Liver (tissue), 9 donors: Measurements from ENCODE around the gene TMEM255B. TPM values are rescaled to one million over a fixed set of nuclear protein-coding genes. Genes with fewer than 3 reads are reported as not detected.

Source experiments
- DNase-seq: peaks from one replicate; pipeline ENCODE4 v3.0.0-alpha.2; 2017; ENCODE audit warnings: low spot score
- H3K27ac ChIP-seq, 2 donors: one replicate each; pipeline ENCODE4 v1.7.0; 2013; ENCODE audit warnings: inconsistent platforms in 2 of 2, low read length in 2 of 2, control low read depth in 1 of 2, low read depth in 1 of 2, mild to moderate bottlenecking in 1 of 2
- H3K27me3 ChIP-seq, 4 donors: one replicate each; pipeline versions ENCODE4 v1.6.1 to v1.7.0; 2013; ENCODE audit warnings: low read length in 3 of 4, inconsistent platforms in 1 of 4, mild to moderate bottlenecking in 1 of 4, moderate library complexity in 1 of 4; ENCODE audit not compliant: control insufficient read depth in 4 of 4, insufficient read depth in 4 of 4
- H3K36me3 ChIP-seq, 4 donors: one replicate each; pipeline versions ENCODE4 v1.6.1 to v1.7.0; 2013; ENCODE audit warnings: low read length in 3 of 4, mild to moderate bottlenecking in 3 of 4, low read depth in 1 of 4, moderate library complexity in 1 of 4; ENCODE audit not compliant: control insufficient read depth in 4 of 4, insufficient read depth in 3 of 4
- H3K4me1 ChIP-seq, 4 donors: one replicate each; pipeline versions ENCODE4 v1.6.1 to v1.7.0; 2013; ENCODE audit warnings: low read length in 3 of 4, mild to moderate bottlenecking in 3 of 4, moderate library complexity in 1 of 4; ENCODE audit not compliant: control insufficient read depth in 4 of 4, insufficient read depth in 4 of 4
- H3K4me3 ChIP-seq, 3 donors: one replicate each; pipeline versions ENCODE4 v1.6.1 to v1.7.0; 2013; ENCODE audit warnings: low read length in 3 of 3, control low read depth in 1 of 3, low read depth in 1 of 3, mild to moderate bottlenecking in 1 of 3
- H3K9ac ChIP-seq, 2 donors: one replicate each; pipeline ENCODE4 v1.7.0; 2013; ENCODE audit warnings: low read length in 2 of 2, mild to moderate bottlenecking in 2 of 2, moderate library complexity in 2 of 2, control low read depth in 1 of 2, low read depth in 1 of 2
- H3K9me3 ChIP-seq, 4 donors: one replicate each; pipeline versions ENCODE4 v1.6.1 to v1.7.0; 2013; ENCODE audit warnings: low read length in 3 of 4; ENCODE audit not compliant: control insufficient read depth in 4 of 4
- FOXA1 ChIP-seq: IDR thresholded peaks from 2 replicates; pipeline ENCODE4 v1.6.1; 2016; ENCODE audit warnings: antibody characterized with exemption
- FOXA2 ChIP-seq: IDR thresholded peaks from 2 replicates; pipeline ENCODE4 v1.6.1; 2016; ENCODE audit warnings: antibody characterized with exemption
- GABPA ChIP-seq, 2 donors: IDR thresholded peaks in 1 of 2; conservative IDR thresholded peaks in 1 of 2; 2 replicates each; pipeline ENCODE4 v1.6.1; 2016; ENCODE audit warnings: antibody characterized with exemption in 2 of 2, mild to moderate bottlenecking in 1 of 2, moderate library complexity in 1 of 2
- HNF4G ChIP-seq: IDR thresholded peaks from 2 replicates; pipeline ENCODE4 v1.6.1; 2016; ENCODE audit warnings: antibody characterized with exemption
- RAD21 ChIP-seq, 2 donors: IDR thresholded peaks; 2 replicates each; pipeline ENCODE4 v1.6.1; 2016; ENCODE audit warnings: antibody characterized with exemption in 2 of 2, mild to moderate bottlenecking in 2 of 2
- RXRA ChIP-seq, 2 donors: IDR thresholded peaks; 2 replicates each; pipeline ENCODE4 v1.6.1; 2017 to 2018; ENCODE audit warnings: antibody characterized with exemption in 2 of 2, mild to moderate bottlenecking in 1 of 2
- SP1 ChIP-seq: IDR thresholded peaks from 2 replicates; pipeline ENCODE4 v1.6.1; 2018; ENCODE audit warnings: antibody characterized with exemption, mild to moderate bottlenecking
- TAF1 ChIP-seq: conservative IDR thresholded peaks from 2 replicates; pipeline ENCODE4 v1.6.1; 2016; ENCODE audit warnings: antibody characterized with exemption, mild to moderate bottlenecking
- YY1 ChIP-seq: IDR thresholded peaks from 2 replicates; pipeline ENCODE4 v1.6.1; 2016; ENCODE audit warnings: antibody characterized with exemption, mild to moderate bottlenecking
- ZBTB33 ChIP-seq: IDR thresholded peaks from 2 replicates; pipeline ENCODE4 v1.6.1; 2016; ENCODE audit warnings: antibody characterized with exemption
- WGBS: extraction: QIAGEN DNeasy Blood & Tissue Kit; methylation state at CpG from one replicate; pipeline ENCODE4 v1.1.7; 2013; 5-methylcytosine and 5-hydroxymethylcytosine counted together
- polyA plus RNA-seq, 2 donors: library from polyadenylated mRNA; stranded (reverse) in 1 of 2; unstranded in 1 of 2; fragments of 200-250 nt in 1 of 2; fragments of >200 nt in 1 of 2; fragmentation: Nextera tagmentation in 1 of 2; extraction: Ambion mirVana in 1 of 2; gene quantifications; one replicate each; pipeline versions ENCODE4 v1.2.1 to v1.2.3, GENCODE V29; 2013 to 2015
- total RNA-seq, 2 donors: library from RNA; depleted of rRNA; stranded (reverse); fragments of >200 nt; gene quantifications; one replicate each; pipeline ENCODE4 v1.2.3, GENCODE V29; 2014
- TF ChIP-seq, protein P1 (sequence below): IDR thresholded peaks from 2 replicates; pipeline ENCODE4 v1.6.1; 2016; ENCODE audit warnings: antibody characterized with exemption
- TF ChIP-seq, protein P2 (sequence below): fragments of 150-350 bp; IDR thresholded peaks from 2 replicates; pipeline ENCODE4 v1.5.1; 2017; ENCODE audit warnings: improper control_type of control experiment, low read depth, low read length; ENCODE audit not compliant: missing input control
- TF ChIP-seq, protein P3 (sequence below): IDR thresholded peaks from 2 replicates; pipeline ENCODE4 v1.6.1; 2016; ENCODE audit warnings: antibody characterized with exemption, mild to moderate bottlenecking
- donor health status: healthy.
- donor health status: healthy.
- donor health status: healthy.
- donor health status: healthy.
- donor health status: healthy.

The TMEM255B gene
- total and polyA plus RNA-seq, 4 donors = 0.37 to 8.6 (median 3.5) TPM

- TF ChIP-seq GABPA (IDR thresholded peaks at IDR 0.05 in 1 of 2, conservative IDR thresholded peaks at IDR 0.05 in 1 of 2) (no peak), YY1 (no peak), RXRA (IDR thresholded peaks at IDR 0.05) (no peak), FOXA1 (no peak), RAD21 (IDR thresholded peaks at IDR 0.05) (no peak), TAF1 (no peak)
- TF ChIP-seq, protein P1, sequence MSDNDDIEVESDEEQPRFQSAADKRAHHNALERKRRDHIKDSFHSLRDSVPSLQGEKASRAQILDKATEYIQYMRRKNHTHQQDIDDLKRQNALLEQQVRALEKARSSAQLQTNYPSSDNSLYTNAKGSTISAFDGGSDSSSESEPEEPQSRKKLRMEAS = no peak
- Histone ChIP-seq H3K27ac (no peak overlapping the region), H3K9ac (no peak overlapping the region), H3K36me3 (peaks cover 0 to 3% (median 0%) of the 10 kb centered on the region in 4 donors), H3K4me1 (peaks cover 0 to 1% (median 0%) of the 10 kb centered on the region in 4 donors), H3K4me3 (no peak overlapping the region), H3K27me3 (peaks cover 0 to 8% (median 1%) of the 10 kb centered on the region in 4 donors), H3K9me3 (no peaks in the 10 kb centered on the region)
- no peak for DNase-seq
- 85% methylated on average over 19 of the region's 19 CpGs for WGBS
Observed at GRCh38 chr13:113764793-113765563, 6.0 kb downstream of the TMEM255B start.

DNA sequence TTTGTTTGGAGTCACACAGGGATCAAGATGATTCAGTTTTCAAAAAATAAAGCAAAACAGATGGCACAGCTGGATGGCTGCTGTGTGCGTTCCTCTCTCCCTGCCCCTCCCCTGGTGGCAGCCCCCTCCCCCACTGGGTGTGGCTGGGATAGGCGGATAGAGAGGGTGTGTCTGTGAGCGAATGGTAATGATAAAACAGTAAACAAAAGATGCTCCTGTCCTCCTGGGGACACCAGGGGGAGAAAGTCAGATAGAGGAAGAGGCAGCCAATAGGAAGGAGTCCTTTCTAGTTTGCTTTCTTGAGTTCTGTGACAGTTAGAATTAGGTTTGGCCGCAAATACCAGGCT, 6.5 kb downstream of the TMEM255B start:
- peaks cover 0 to 4% (median 1%) of the 10 kb centered on the region in 4 donors for H3K27me3 ChIP-seq
- H3K27ac ChIP-seq = no peak overlapping the region
- H3K9ac ChIP-seq = no peak overlapping the region
- H3K36me3 ChIP-seq = peaks cover 0 to 3% (median 0%) of the 10 kb centered on the region in 4 donors
- WGBS = 48% methylated on average over 4 of the region's 4 CpGs
- H3K9me3 ChIP-seq = no peaks in the 10 kb centered on the region
- no peak overlapping the region for H3K4me3 ChIP-seq
- TF ChIP-seq HNF4G = no peak
- no peak for TF ChIP-seq RXRA (IDR thresholded peaks at IDR 0.05)
- TF ChIP-seq SP1 = no peak
- no peak for TF ChIP-seq RAD21 (IDR thresholded peaks at IDR 0.05)
- TF ChIP-seq, protein P2, sequence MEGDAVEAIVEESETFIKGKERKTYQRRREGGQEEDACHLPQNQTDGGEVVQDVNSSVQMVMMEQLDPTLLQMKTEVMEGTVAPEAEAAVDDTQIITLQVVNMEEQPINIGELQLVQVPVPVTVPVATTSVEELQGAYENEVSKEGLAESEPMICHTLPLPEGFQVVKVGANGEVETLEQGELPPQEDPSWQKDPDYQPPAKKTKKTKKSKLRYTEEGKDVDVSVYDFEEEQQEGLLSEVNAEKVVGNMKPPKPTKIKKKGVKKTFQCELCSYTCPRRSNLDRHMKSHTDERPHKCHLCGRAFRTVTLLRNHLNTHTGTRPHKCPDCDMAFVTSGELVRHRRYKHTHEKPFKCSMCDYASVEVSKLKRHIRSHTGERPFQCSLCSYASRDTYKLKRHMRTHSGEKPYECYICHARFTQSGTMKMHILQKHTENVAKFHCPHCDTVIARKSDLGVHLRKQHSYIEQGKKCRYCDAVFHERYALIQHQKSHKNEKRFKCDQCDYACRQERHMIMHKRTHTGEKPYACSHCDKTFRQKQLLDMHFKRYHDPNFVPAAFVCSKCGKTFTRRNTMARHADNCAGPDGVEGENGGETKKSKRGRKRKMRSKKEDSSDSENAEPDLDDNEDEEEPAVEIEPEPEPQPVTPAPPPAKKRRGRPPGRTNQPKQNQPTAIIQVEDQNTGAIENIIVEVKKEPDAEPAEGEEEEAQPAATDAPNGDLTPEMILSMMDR = no peak
- no peak for TF ChIP-seq ZBTB33
- TF ChIP-seq, protein P3, sequence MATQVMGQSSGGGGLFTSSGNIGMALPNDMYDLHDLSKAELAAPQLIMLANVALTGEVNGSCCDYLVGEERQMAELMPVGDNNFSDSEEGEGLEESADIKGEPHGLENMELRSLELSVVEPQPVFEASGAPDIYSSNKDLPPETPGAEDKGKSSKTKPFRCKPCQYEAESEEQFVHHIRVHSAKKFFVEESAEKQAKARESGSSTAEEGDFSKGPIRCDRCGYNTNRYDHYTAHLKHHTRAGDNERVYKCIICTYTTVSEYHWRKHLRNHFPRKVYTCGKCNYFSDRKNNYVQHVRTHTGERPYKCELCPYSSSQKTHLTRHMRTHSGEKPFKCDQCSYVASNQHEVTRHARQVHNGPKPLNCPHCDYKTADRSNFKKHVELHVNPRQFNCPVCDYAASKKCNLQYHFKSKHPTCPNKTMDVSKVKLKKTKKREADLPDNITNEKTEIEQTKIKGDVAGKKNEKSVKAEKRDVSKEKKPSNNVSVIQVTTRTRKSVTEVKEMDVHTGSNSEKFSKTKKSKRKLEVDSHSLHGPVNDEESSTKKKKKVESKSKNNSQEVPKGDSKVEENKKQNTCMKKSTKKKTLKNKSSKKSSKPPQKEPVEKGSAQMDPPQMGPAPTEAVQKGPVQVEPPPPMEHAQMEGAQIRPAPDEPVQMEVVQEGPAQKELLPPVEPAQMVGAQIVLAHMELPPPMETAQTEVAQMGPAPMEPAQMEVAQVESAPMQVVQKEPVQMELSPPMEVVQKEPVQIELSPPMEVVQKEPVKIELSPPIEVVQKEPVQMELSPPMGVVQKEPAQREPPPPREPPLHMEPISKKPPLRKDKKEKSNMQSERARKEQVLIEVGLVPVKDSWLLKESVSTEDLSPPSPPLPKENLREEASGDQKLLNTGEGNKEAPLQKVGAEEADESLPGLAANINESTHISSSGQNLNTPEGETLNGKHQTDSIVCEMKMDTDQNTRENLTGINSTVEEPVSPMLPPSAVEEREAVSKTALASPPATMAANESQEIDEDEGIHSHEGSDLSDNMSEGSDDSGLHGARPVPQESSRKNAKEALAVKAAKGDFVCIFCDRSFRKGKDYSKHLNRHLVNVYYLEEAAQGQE = no peak
- no peak for TF ChIP-seq FOXA2
- H3K4me1 ChIP-seq = no peaks in the 10 kb centered on the region
- no peak for DNase-seq
